ENCODE measurements around the gene TBC1D1.

The TBC1D1 gene

GRCh38 chr4:38177641-38178391 lies 286.9 kb downstream of the TBC1D1 start:
- DNase-seq, result peak in 3 of 5 donors; percentile 22 to 79 (median 31)

GRCh38 chr4:38178392-38178995 lies 287.6 kb downstream of the TBC1D1 start:
- DNase-seq, result no peak

GRCh38 chr4:38179690-38180377 lies 288.9 kb downstream of the TBC1D1 start:
- DNase-seq, result peak; percentile 20 to 71 (median 56)

GRCh38 chr4:38180456-38180855 lies 289.6 kb downstream of the TBC1D1 start:
- DNase-seq, result no peak

- DNase-seq, result no peak
These were observed 290.4 kb downstream of the TBC1D1 start for GRCh38 chr4:38181286-38181685.

- no peak for DNase-seq
These were observed 291.6 kb downstream of the TBC1D1 start for GRCh38 chr4:38182334-38182998.

- no peak for DNase-seq
These were observed 293.5 kb downstream of the TBC1D1 start for GRCh38 chr4:38184404-38184803.

GRCh38 chr4:38185406-38186144 lies 294.7 kb downstream of the TBC1D1 start:
- DNase-seq, result no peak

- DNase-seq, result no peak
These were observed 297.3 kb downstream of the TBC1D1 start for GRCh38 chr4:38188136-38188535.

GRCh38 chr4:38188631-38189101 lies 297.8 kb downstream of the TBC1D1 start:
- no peak for DNase-seq
